RWPE2 (cell line): ENCODE results near the gene EXOC3L1.

ENCODE experiments used
- ATAC-seq: fragments of 200-7000 bp; cut with Tn5 transposase; 3 replicates; pipeline ENCODE4 v1.9.1; 2021; ENCODE audit warnings: low read depth
- DNase-seq: peaks from one replicate; pipeline ENCODE4 v3.0.0-alpha.2; 2020; ENCODE audit warnings: low spot score
- H3K27ac ChIP-seq: fragments of 450-650 bp; 2 replicates; pipeline ENCODE4 v1.5.1; 2017; ENCODE audit warnings: mild to moderate bottlenecking; ENCODE audit not compliant: poor library complexity, severe bottlenecking
- H3K27me3 ChIP-seq: fragments of 250-450 bp; sonication (Bioruptor Pico); 2 replicates; pipeline ENCODE4 v1.5.1; 2021; ENCODE audit warnings: mild to moderate bottlenecking, moderate library complexity; ENCODE audit not compliant: insufficient read depth, poor library complexity, severe bottlenecking
- H3K36me3 ChIP-seq: fragments of 250-450 bp; sonication (Bioruptor Pico); 2 replicates; pipeline ENCODE4 v1.5.1; 2020; ENCODE audit warnings: low read depth, mild to moderate bottlenecking, moderate library complexity
- H3K4me1 ChIP-seq: fragments of 250-450 bp; sonication (Bioruptor Pico); 2 replicates; pipeline ENCODE4 v1.5.1; 2021; ENCODE audit warnings: mild to moderate bottlenecking, moderate library complexity; ENCODE audit not compliant: insufficient read depth, poor library complexity, severe bottlenecking
- H3K4me3 ChIP-seq: fragments of 250-450 bp; sonication (Bioruptor Pico); 2 replicates; pipeline ENCODE4 v1.5.1; 2021; ENCODE audit warnings: mild to moderate bottlenecking, moderate library complexity; ENCODE audit not compliant: severe bottlenecking
- H3K9me3 ChIP-seq: fragments of 250-450 bp; sonication (Bioruptor Pico); 2 replicates; pipeline ENCODE4 v1.5.1; 2021; ENCODE audit warnings: mild to moderate bottlenecking, moderate library complexity; ENCODE audit not compliant: severe bottlenecking
- TF ChIP-seq, protein P1 (sequence below): fragments of 450-650 bp; IDR thresholded peaks from one replicate; pipeline ENCODE4 v1.5.1; 2017; ENCODE audit warnings: mild to moderate bottlenecking, moderate library complexity; ENCODE audit not compliant: poor library complexity, severe bottlenecking

Gene EXOC3L1

DNA sequence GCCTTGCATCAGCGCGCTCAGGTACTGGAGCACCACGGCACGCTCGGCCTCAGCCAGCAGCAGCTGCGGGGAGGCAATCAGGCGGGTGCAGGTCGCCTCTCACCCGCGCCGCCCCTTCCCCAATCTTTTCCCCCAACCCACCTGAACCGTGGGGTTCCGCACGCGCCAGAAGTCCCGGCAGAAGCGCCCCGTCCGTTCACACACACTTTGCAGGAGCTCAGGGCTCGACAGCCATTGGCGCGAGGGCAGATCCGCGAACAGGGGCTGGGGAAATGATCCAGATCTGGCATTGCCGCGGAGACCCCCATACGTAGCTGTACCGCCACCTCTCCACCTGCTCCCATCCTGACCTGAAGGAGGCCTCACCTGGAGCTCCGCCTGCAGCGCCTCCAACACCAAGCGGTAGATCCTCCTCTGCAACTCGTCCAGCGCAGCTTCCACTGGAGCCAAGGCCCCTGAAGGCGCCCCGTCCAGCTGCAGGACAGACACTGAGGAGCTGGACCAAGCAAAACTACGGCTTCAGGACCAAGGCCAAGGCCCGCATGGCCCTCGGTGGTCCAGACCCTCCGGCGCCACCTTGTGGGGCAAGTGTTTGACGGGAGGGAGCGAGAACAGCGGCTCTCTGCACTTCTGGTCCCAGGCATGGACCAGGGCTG, 4.8 kb downstream of the EXOC3L1 start:
- peak; percentile 91 for DNase-seq
- TF ChIP-seq, protein P1, sequence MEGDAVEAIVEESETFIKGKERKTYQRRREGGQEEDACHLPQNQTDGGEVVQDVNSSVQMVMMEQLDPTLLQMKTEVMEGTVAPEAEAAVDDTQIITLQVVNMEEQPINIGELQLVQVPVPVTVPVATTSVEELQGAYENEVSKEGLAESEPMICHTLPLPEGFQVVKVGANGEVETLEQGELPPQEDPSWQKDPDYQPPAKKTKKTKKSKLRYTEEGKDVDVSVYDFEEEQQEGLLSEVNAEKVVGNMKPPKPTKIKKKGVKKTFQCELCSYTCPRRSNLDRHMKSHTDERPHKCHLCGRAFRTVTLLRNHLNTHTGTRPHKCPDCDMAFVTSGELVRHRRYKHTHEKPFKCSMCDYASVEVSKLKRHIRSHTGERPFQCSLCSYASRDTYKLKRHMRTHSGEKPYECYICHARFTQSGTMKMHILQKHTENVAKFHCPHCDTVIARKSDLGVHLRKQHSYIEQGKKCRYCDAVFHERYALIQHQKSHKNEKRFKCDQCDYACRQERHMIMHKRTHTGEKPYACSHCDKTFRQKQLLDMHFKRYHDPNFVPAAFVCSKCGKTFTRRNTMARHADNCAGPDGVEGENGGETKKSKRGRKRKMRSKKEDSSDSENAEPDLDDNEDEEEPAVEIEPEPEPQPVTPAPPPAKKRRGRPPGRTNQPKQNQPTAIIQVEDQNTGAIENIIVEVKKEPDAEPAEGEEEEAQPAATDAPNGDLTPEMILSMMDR: peak; percentile 89
- H3K27ac ChIP-seq: no peak overlapping the region
- no peaks in the 10 kb centered on the region for H3K9me3 ChIP-seq
- H3K36me3 ChIP-seq: no peaks in the 10 kb centered on the region
- ATAC-seq: peak; percentile 51
- H3K27me3 ChIP-seq: no peaks in the 10 kb centered on the region
- H3K4me3 ChIP-seq: no peak overlapping the region
- H3K4me1 ChIP-seq: peaks cover 5% of the 10 kb centered on the region

DNA sequence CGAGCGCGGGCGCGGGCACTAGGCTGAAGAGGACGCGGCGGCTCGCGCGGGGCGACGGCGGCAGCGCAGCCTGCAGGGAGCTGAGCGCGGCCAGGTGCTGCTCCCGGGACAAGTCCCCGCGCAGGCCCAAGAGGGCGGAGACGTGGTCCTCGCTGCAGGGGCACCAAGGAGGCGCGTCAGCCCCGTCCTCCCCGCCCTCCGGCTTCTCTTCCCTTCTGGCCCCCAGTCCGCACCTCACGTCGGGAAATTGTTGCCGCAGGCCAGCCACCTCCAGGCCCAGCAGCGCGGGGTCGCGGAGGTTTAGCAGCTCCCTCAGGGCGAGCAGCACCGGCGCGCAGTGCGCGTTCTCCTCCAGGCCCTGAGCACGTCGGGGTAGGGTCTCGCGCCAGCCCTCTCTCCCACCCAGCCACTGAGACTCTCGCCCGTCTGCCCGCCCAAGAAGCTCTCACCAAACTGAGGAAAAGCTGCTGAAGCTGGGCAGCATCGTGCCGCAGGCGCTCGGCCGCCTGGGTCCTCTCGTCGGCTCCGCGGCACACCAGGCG, 5.4 kb downstream of the EXOC3L1 start:
- H3K27ac ChIP-seq: peak overlapping the region; percentile 66
- no peaks in the 10 kb centered on the region for H3K36me3 ChIP-seq
- H3K9me3 ChIP-seq: no peaks in the 10 kb centered on the region
- TF ChIP-seq, protein P1: no peak
- DNase-seq (no peak), ATAC-seq (peak; percentile 14)
- H3K4me1 ChIP-seq: peaks cover 5% of the 10 kb centered on the region
- no peaks in the 10 kb centered on the region for H3K27me3 ChIP-seq
- peak overlapping the region; percentile 89 for H3K4me3 ChIP-seq

DNA sequence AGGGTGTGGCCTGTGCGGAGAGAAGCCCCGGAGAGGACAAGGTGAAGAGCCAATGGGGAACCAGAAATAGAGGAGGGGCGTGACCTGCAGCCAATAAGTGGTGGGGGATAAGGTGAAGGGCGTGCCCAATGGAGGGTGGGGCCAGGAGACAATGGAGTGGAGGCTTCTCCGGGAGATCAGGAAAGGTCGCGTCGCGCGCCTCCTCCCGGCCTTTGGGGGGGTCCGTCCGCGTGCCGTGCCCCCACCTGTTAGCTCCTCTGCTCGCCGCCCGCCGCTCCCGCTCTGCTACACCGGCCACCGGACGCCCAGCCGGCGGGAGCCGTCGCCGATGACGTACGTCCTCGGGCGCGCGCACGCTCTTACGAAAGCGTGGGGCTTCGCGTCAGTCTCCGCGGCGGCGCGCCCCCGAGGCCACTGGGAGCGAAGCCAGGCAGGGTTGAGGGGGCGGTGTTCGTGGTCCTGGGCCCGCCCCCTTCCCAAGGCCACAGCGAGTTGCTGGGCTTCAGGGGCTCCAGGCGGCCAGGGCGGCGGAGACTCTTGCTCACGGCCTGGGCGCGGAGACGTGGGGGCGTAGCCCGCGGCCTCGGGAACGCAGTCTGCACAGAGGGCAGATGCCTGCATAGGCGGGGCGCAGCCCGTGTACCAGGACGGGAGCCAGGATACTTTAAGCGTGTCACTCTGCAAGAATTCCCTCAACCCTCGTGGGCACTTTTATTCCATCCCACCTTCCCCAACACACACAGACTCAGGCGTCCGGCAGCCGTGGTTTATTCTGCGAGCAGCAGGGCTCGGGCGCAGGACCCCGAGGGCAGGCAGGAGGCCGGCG, 6.1 kb downstream of the EXOC3L1 start, which contains the start of gene MATCAP1:
Gene MATCAP1 (minus strand): TSS at position 337 of the 826 bp plus-strand sequence. CDS start 3,353 bp downstream, outside the sequence.
- Histone ChIP-seq H3K27ac (peak within 1 kb of the TSS; percentile 66), H3K4me1 (peaks cover 5% of the 10 kb centered on the region), H3K9me3 (no peaks in the 10 kb centered on the region), H3K27me3 (no peaks in the 10 kb centered on the region), H3K4me3 (peak within 1 kb of the TSS; percentile 89), H3K36me3 (no peaks in the 10 kb centered on the region)
- TF ChIP-seq, protein P1: no peak
- peak; percentile 98 for DNase-seq
- ATAC-seq: peak; percentile 79

DNA sequence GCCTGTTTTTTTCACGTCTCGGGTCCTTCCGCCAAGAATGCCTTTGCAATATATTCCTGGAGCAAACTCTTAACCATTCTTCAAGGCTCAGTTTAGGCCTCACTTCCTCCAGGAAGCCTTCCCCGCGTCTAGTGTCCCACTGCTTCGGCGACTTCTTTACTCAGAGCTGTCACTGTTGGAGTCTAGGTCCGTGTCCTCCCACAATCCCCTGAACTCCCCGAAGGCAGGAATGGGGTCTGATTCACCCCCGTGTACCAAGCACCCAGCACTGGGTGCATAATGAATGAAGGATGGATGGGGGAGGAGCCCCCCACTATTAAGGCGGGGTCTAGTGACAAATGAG, 6.7 kb downstream of the EXOC3L1 start:
- Histone ChIP-seq H3K27ac (peak overlapping the region; percentile 66), H3K27me3 (no peaks in the 10 kb centered on the region)
- TF ChIP-seq, protein P1: no peak

More for the DNA sequence above, 6.7 kb downstream of the EXOC3L1 start:
- ATAC-seq (no peak), DNase-seq (no peak)
- Histone ChIP-seq H3K36me3 (no peaks in the 10 kb centered on the region), H3K9me3 (no peaks in the 10 kb centered on the region), H3K4me3 (peak overlapping the region; percentile 89), H3K4me1 (peaks cover 5% of the 10 kb centered on the region)
